SKM-1 treated with dmso at 0.1 percent for 144 hours (cell line): ENCODE results near the gene L3MBTL4.
"Not testable (repeated sequence)": the region's sequence is repeated elsewhere in the genome, so short reads cannot be mapped to it uniquely, and the experiment has no call there.

Source experiments
- DNase-seq: peaks from one replicate; lab custom pipeline; 2025; ENCODE audit not compliant: unreplicated experiment; lab: John Stamatoyannopoulos, UW

L3MBTL4 gene

GRCh38 chr18:6115710-6116109 is 299.0 kb downstream of the L3MBTL4 start:
- no peak for DNase-seq

- no peak for DNase-seq
Measured at GRCh38 chr18:6113650-6114049, 301.1 kb downstream of the L3MBTL4 start.

GRCh38 chr18:6111726-6112125 is 303.0 kb downstream of the L3MBTL4 start:
- no peak for DNase-seq

GRCh38 chr18:6109743-6110142 is 305.0 kb downstream of the L3MBTL4 start:
- DNase-seq: no peak

- no peak for DNase-seq
Measured at GRCh38 chr18:6107794-6108193, 306.9 kb downstream of the L3MBTL4 start.

GRCh38 chr18:6106091-6106685 is 308.5 kb downstream of the L3MBTL4 start:
- no peak for DNase-seq

GRCh38 chr18:6103741-6104140 is 311.0 kb downstream of the L3MBTL4 start:
- no peak for DNase-seq

- DNase-seq: no peak
Measured at GRCh38 chr18:6096730-6097129, 318.0 kb downstream of the L3MBTL4 start.

- no peak for DNase-seq
Measured at GRCh38 chr18:6088432-6088831, 326.3 kb downstream of the L3MBTL4 start.

GRCh38 chr18:6086731-6087130 is 328.0 kb downstream of the L3MBTL4 start:
- DNase-seq: no peak

- no peak for DNase-seq
Measured at GRCh38 chr18:6079406-6079805, 335.3 kb downstream of the L3MBTL4 start.

GRCh38 chr18:6078877-6079276 is 335.8 kb downstream of the L3MBTL4 start:
- DNase-seq: no peak

GRCh38 chr18:6072423-6072822 is 342.3 kb downstream of the L3MBTL4 start:
- DNase-seq: not testable (repeated sequence)

- no peak for DNase-seq
Measured at GRCh38 chr18:6069539-6069938, 345.2 kb downstream of the L3MBTL4 start.

- no peak for DNase-seq
Measured at GRCh38 chr18:6069103-6069502, 345.6 kb downstream of the L3MBTL4 start.

- DNase-seq: no peak
Measured at GRCh38 chr18:6060149-6060548, 354.6 kb downstream of the L3MBTL4 start.

- DNase-seq: no peak
Measured at GRCh38 chr18:6059551-6059950, 355.2 kb downstream of the L3MBTL4 start.

- DNase-seq: no peak
Measured at GRCh38 chr18:6058941-6059340, 355.8 kb downstream of the L3MBTL4 start.

- no peak for DNase-seq
Measured at GRCh38 chr18:6057604-6058003, 357.1 kb downstream of the L3MBTL4 start.

- no peak for DNase-seq
Measured at GRCh38 chr18:6056171-6056910, 358.4 kb downstream of the L3MBTL4 start.

GRCh38 chr18:6055711-6056110 is 359.0 kb downstream of the L3MBTL4 start:
- DNase-seq: no peak

GRCh38 chr18:6054256-6054842 is 360.4 kb downstream of the L3MBTL4 start:
- DNase-seq: no peak
